ENCODE results near the gene LRRC56.

The LRRC56 gene

GRCh38 chr11:592501-592900 lies 55.2 kb downstream of the LRRC56 start:
- DNase-seq (ENCODE audit: low read depth in 2 of 3, low spot score in 2 of 3), result no peak

GRCh38 chr11:592918-593317 lies 55.6 kb downstream of the LRRC56 start:
- no peak for DNase-seq (ENCODE audit: low read depth in 2 of 3, low spot score in 2 of 3)

GRCh38 chr11:593347-593746 lies 56.0 kb downstream of the LRRC56 start:
- DNase-seq (ENCODE audit: low read depth in 2 of 3, low spot score in 2 of 3), result no peak

GRCh38 chr11:595400-595799 lies 58.1 kb downstream of the LRRC56 start:
- DNase-seq (ENCODE audit: low read depth in 2 of 3, low spot score in 2 of 3), result no peak

- DNase-seq (ENCODE audit: low read depth in 2 of 3, low spot score in 2 of 3), result no peak
Observed at GRCh38 chr11:596374-596773, 59.0 kb downstream of the LRRC56 start.

GRCh38 chr11:597166-597725 lies 59.9 kb downstream of the LRRC56 start:
- DNase-seq (ENCODE audit: low read depth in 2 of 3, low spot score in 2 of 3), result no peak

- DNase-seq (ENCODE audit: low read depth in 2 of 3, low spot score in 2 of 3), result no peak
Observed at GRCh38 chr11:598005-598680, 60.8 kb downstream of the LRRC56 start.

GRCh38 chr11:601573-602245 lies 64.4 kb downstream of the LRRC56 start:
- DNase-seq (ENCODE audit: low read depth in 2 of 3, low spot score in 2 of 3), result no peak

- no peak for DNase-seq (ENCODE audit: low read depth in 2 of 3, low spot score in 2 of 3)
Observed at GRCh38 chr11:603154-603553, 65.8 kb downstream of the LRRC56 start.

Data from activated CD8-positive, alpha-beta memory T cell treated with anti-CD3 and anti-CD28 coated beads for 48 hours (primary cell).